Activated T-cell treated with anti-CD3 and anti-CD28 coated beads, Interleukin-2, amount 50 U/mL, for 48 hours (primary cell): Measurements from ENCODE around the gene DNAAF2.
A peak's percentile ranks its signal among the peaks of the same experiment; 100 is the strongest.
"Not testable (repeated sequence)": the region's sequence is repeated elsewhere in the genome, so short reads cannot be mapped to it uniquely, and the experiment has no call there.

Experiments used
- DNase-seq, 2 experiments: peaks; one replicate each; pipeline ENCODE4 v3.0.0-alpha.2; 2020

The DNAAF2 gene

GRCh38 chr14:49634547-49635334 lies at the start of gene DNAAF2:
Gene DNAAF2 (minus strand): TSS chr14:49635244. CDS start chr14:49635149, 95 bp downstream.
- peak; percentile 72 to 78 for DNase-seq

- DNase-seq: no peak
Observed at GRCh38 chr14:49679271-49679670, 44.2 kb upstream of the DNAAF2 start.

GRCh38 chr14:49677643-49678042 lies 42.6 kb upstream of the DNAAF2 start:
- no peak for DNase-seq

GRCh38 chr14:49673586-49673985 lies 38.5 kb upstream of the DNAAF2 start:
- DNase-seq: no peak

- DNase-seq: no peak
Observed at GRCh38 chr14:49670475-49670874, 35.4 kb upstream of the DNAAF2 start.

- DNase-seq: no peak
Observed at GRCh38 chr14:49659526-49660455, 24.7 kb upstream of the DNAAF2 start.

- not testable (repeated sequence) for DNase-seq
Observed at GRCh38 chr14:49657500-49657899, 22.5 kb upstream of the DNAAF2 start.

GRCh38 chr14:49654511-49654910 lies 19.5 kb upstream of the DNAAF2 start:
- no peak for DNase-seq

- no peak for DNase-seq
Observed at GRCh38 chr14:49653508-49653907, 18.5 kb upstream of the DNAAF2 start.

GRCh38 chr14:49642163-49642562 lies 7.1 kb upstream of the DNAAF2 start:
- no peak for DNase-seq

GRCh38 chr14:49641697-49642129 lies 6.7 kb upstream of the DNAAF2 start:
- no peak for DNase-seq

- no peak for DNase-seq
Observed at GRCh38 chr14:49640540-49641417, 5.7 kb upstream of the DNAAF2 start.

- DNase-seq: no peak
Observed at GRCh38 chr14:49637534-49638078, 2.6 kb upstream of the DNAAF2 start.

GRCh38 chr14:49636866-49637265 lies 1.8 kb upstream of the DNAAF2 start:
- DNase-seq: no peak

GRCh38 chr14:49633640-49634546 lies 1.2 kb downstream of the DNAAF2 start:
- DNase-seq: peak; percentile 93 to 95

- peak in 1 of 2 experiments; percentile 18 for DNase-seq
Observed at GRCh38 chr14:49623941-49624839, 10.9 kb downstream of the DNAAF2 start.

GRCh38 chr14:49623387-49623786 lies 11.7 kb downstream of the DNAAF2 start:
- no peak for DNase-seq

- peak in 1 of 2 experiments; percentile 13 for DNase-seq
Observed at GRCh38 chr14:49622022-49622607, 12.9 kb downstream of the DNAAF2 start.

- DNase-seq: peak; percentile 73 to 77
Observed at GRCh38 chr14:49621114-49621881, 13.7 kb downstream of the DNAAF2 start.
